HEK293 (cell line): Measurements from ENCODE around the gene PLXND1.
A peak's percentile ranks its signal among the peaks of the same experiment; 100 is the strongest.

Experiments used
- CTCF ChIA-PET: fragments of 350-600 bp; formaldehyde crosslinking; extraction: SDS; loops from one replicate; lab custom pipeline; 2021; ENCODE audit warnings: antibody characterized with exemption; lab: Yijun Ruan, JAX
- POLR2A ChIA-PET: fragments of 300-600 bp; formaldehyde crosslinking; extraction: SDS; loops from one replicate; lab custom pipeline; 2020; ENCODE audit warnings: antibody characterized with exemption, inconsistent platforms; lab: Yijun Ruan, JAX
- H3K27ac ChIP-seq: fragments of 200-500 bp; sonication (Bioruptor generic); 2 replicates; pipeline ENCODE4 v1.5.1; 2014; ENCODE audit warnings: low read depth, low read length, control low read depth, inconsistent platforms; ENCODE audit errors: extremely low read depth
- H3K36me3 ChIP-seq, 2 experiments: fragments of 200-500 bp in 1 of 2; sonication (Bioruptor generic) in 1 of 2; 1 replicate in 1 of 2; 2 replicates in 1 of 2; pipeline ENCODE4 v1.5.1; 2014 to 2017; ENCODE audit warnings: inconsistent platforms in 2 of 2, low read length in 2 of 2; ENCODE audit not compliant: control insufficient read depth in 2 of 2, insufficient read depth in 1 of 2
- H3K4me1 ChIP-seq: fragments of 200-500 bp; sonication (Bioruptor generic); 2 replicates; pipeline ENCODE4 v1.5.1; 2014; ENCODE audit warnings: mild to moderate bottlenecking, low read length, inconsistent platforms; ENCODE audit not compliant: control insufficient read depth, insufficient read depth
- H3K4me3 ChIP-seq: 2 replicates; pipeline ENCODE4 v1.5.1; 2011; ENCODE audit warnings: low read depth, mild to moderate bottlenecking, control low read depth, low read length, moderate library complexity
- H3K9me3 ChIP-seq: fragments of 200-500 bp; sonication (Bioruptor generic); 2 replicates; pipeline ENCODE4 v1.5.1; 2014; ENCODE audit warnings: low read depth, low read length, inconsistent platforms; ENCODE audit not compliant: control insufficient read depth, insufficient read depth
- AEBP2 ChIP-seq: fragments of 450-650 bp; formaldehyde crosslinking; IDR thresholded peaks from 2 replicates; pipeline ENCODE4 v1.5.1; 2016; ENCODE audit warnings: missing biosample characterization, missing genetic modification characterization, borderline replicate concordance
- BCL11B ChIP-seq: fragments of 450-650 bp; formaldehyde crosslinking; IDR thresholded peaks from 2 replicates; pipeline ENCODE4 v1.5.1; 2016; ENCODE audit warnings: low read depth, missing biosample characterization, missing genetic modification characterization
- EGR2 ChIP-seq: fragments of 450-650 bp; formaldehyde crosslinking; IDR thresholded peaks from 2 replicates; pipeline ENCODE4 v1.5.1; 2016; ENCODE audit warnings: low read depth, missing biosample characterization, missing genetic modification characterization
- FEZF1 ChIP-seq: fragments of 450-650 bp; formaldehyde crosslinking; IDR thresholded peaks from 2 replicates; pipeline ENCODE4 v1.5.1; 2016; ENCODE audit warnings: missing biosample characterization, missing genetic modification characterization
- HOXC10 ChIP-seq: sonication (generic); formaldehyde crosslinking; IDR thresholded peaks from 2 replicates; pipeline ENCODE4 v1.8.1; 2023; ENCODE audit warnings: mild to moderate bottlenecking, missing genetic modification reagents
- KLF1 ChIP-seq: fragments of 450-650 bp; formaldehyde crosslinking; IDR thresholded peaks from 2 replicates; pipeline ENCODE4 v1.5.1; 2016; ENCODE audit warnings: missing biosample characterization, missing genetic modification characterization
- KLF17 ChIP-seq: fragments of 450-650 bp; formaldehyde crosslinking; IDR thresholded peaks from 2 replicates; pipeline ENCODE4 v1.5.1; 2016; ENCODE audit warnings: missing biosample characterization, missing genetic modification characterization
- OSR2 ChIP-seq: fragments of 450-650 bp; formaldehyde crosslinking; IDR thresholded peaks from 2 replicates; pipeline ENCODE4 v1.5.1; 2016; ENCODE audit warnings: missing biosample characterization, missing genetic modification characterization
- SCRT1 ChIP-seq: fragments of 450-650 bp; formaldehyde crosslinking; IDR thresholded peaks from 2 replicates; pipeline ENCODE4 v1.5.1; 2016; ENCODE audit warnings: missing biosample characterization, missing genetic modification characterization, borderline replicate concordance
- ZBTB11 ChIP-seq: fragments of 450-650 bp; formaldehyde crosslinking; conservative IDR thresholded peaks from 2 replicates; pipeline ENCODE4 v1.5.1; 2016; ENCODE audit warnings: low read depth, missing biosample characterization, missing genetic modification characterization
- ZFP41 ChIP-seq: fragments of 450-650 bp; formaldehyde crosslinking; IDR thresholded peaks from 2 replicates; pipeline ENCODE4 v1.5.1; 2016; ENCODE audit warnings: missing biosample characterization, missing genetic modification characterization, borderline replicate concordance
- ZFP69B ChIP-seq: fragments of 450-650 bp; formaldehyde crosslinking; IDR thresholded peaks from 2 replicates; pipeline ENCODE4 v1.5.1; 2016; ENCODE audit warnings: missing biosample characterization, missing genetic modification characterization
- ZNF121 ChIP-seq: fragments of 450-650 bp; formaldehyde crosslinking; IDR thresholded peaks from 2 replicates; pipeline ENCODE4 v1.5.1; 2016; ENCODE audit warnings: missing biosample characterization, missing genetic modification characterization
- ZNF146 ChIP-seq: fragments of 450-650 bp; formaldehyde crosslinking; IDR thresholded peaks from 2 replicates; pipeline ENCODE4 v1.5.1; 2016; ENCODE audit warnings: missing biosample characterization, missing genetic modification characterization
- ZNF214 ChIP-seq: fragments of 450-650 bp; formaldehyde crosslinking; IDR thresholded peaks from 2 replicates; pipeline ENCODE4 v1.5.1; 2017; ENCODE audit warnings: missing biosample characterization, mild to moderate bottlenecking, missing genetic modification characterization, borderline replicate concordance
- ZNF350 ChIP-seq: fragments of 450-650 bp; formaldehyde crosslinking; IDR thresholded peaks from 2 replicates; pipeline ENCODE4 v1.5.0; 2017; ENCODE audit warnings: missing biosample characterization, mild to moderate bottlenecking, missing genetic modification characterization
- ZNF544 ChIP-seq: fragments of 450-650 bp; formaldehyde crosslinking; IDR thresholded peaks from 2 replicates; pipeline ENCODE4 v1.5.0; 2017; ENCODE audit warnings: missing biosample characterization, missing genetic modification characterization
- ZNF677 ChIP-seq: fragments of 450-650 bp; IDR thresholded peaks from 2 replicates; pipeline ENCODE4 v1.5.0; 2018; ENCODE audit warnings: missing biosample characterization, mild to moderate bottlenecking, missing genetic modification characterization, moderate library complexity
- ZNF692 ChIP-seq: fragments of 450-650 bp; formaldehyde crosslinking; IDR thresholded peaks from 2 replicates; pipeline ENCODE4 v1.5.1; 2016; ENCODE audit warnings: missing biosample characterization, missing genetic modification characterization
- ZNF704 ChIP-seq: fragments of 450-650 bp; formaldehyde crosslinking; IDR thresholded peaks from 2 replicates; pipeline ENCODE4 v1.5.1; 2016; ENCODE audit warnings: missing biosample characterization, missing genetic modification characterization

PLXND1 gene

GRCh38 chr3:129542747-129543146 lies 63.7 kb downstream of the PLXND1 start:
- TF ChIP-seq OSR2 (no peak), ZNF350 (tag by site-specific recombination) (no peak), ZFP69B (tag by site-specific recombination) (no peak), KLF17 (no peak), FEZF1 (tag by site-specific recombination) (no peak), KLF1 (tag by site-specific recombination) (no peak)
- POLR2A ChIA-PET: no interaction called here
- H3K4me3 ChIP-seq: no peak overlapping the region
- H3K27ac ChIP-seq: no peak overlapping the region
- H3K9me3 ChIP-seq: no peaks in the 10 kb centered on the region
- CTCF ChIA-PET: no interaction called here
- H3K4me1 ChIP-seq: no peaks in the 10 kb centered on the region
- no peaks in the 10 kb centered on the region for H3K36me3 ChIP-seq

- no peaks in the 10 kb centered on the region for H3K36me3 ChIP-seq
- H3K4me1 ChIP-seq: no peaks in the 10 kb centered on the region
- no peak overlapping the region for H3K27ac ChIP-seq
- TF ChIP-seq BCL11B (no peak), ZNF146 (tag by site-specific recombination) (peak; percentile 92), ZNF121 (tag by site-specific recombination) (peak; percentile 55; the same call in 1 of the 2 replicates), ZNF214 (tag by site-specific recombination) (no peak), AEBP2 (no peak), EGR2 (tag by site-specific recombination) (peak; percentile 36; the same call in 1 of the 2 replicates), HOXC10 (CRISPR knock-in tag) (no peak), ZNF704 (tag by site-specific recombination) (no peak), ZNF677 (tag by site-specific recombination) (no peak), ZBTB11 (tag by site-specific recombination) (no peak), SCRT1 (tag by site-specific recombination) (no peak), ZFP41 (tag by site-specific recombination) (no peak), ZNF544 (no peak), ZNF692 (tag by site-specific recombination) (no peak)
- ChIA-PET CTCF (interaction anchor here (0.6 to 0.7 kb wide), 2 partner anchors 14 to 92 kb away, joined by 3 read pairs; no protein-coding TSS in a partner anchor), POLR2A (no interaction called here)
- H3K4me3 ChIP-seq: no peak overlapping the region
- no peaks in the 10 kb centered on the region for H3K9me3 ChIP-seq
These were observed 65.5 kb downstream of the PLXND1 start for GRCh38 chr3:129540776-129541516.
